GM23338 (cell line): ENCODE data around the gene VAMP3. TPM values are rescaled to one million over a fixed set of nuclear protein-coding genes. Genes with fewer than 3 reads are reported as not detected.
A peak's percentile ranks its signal among the peaks of the same experiment; 100 is the strongest.

Experiments used
- ATAC-seq: fragments of 200-7000 bp; cut with Tn5 transposase; 3 replicates; pipeline ENCODE4 v1.9.1; 2020
- DNase-seq: peaks from one replicate; pipeline ENCODE4 v3.0.0-alpha.2; 2015; ENCODE audit warnings: low spot score
- H2AFZ ChIP-seq: fragments of 200-600 bp; sonication (generic); 2 replicates; pipeline ENCODE4 v1.8.0; 2016; ENCODE audit warnings: antibody characterized with exemption, mild to moderate bottlenecking, moderate library complexity
- H3F3A ChIP-seq: fragments of 200-600 bp; sonication (generic); replicated peaks from 2 replicates; pipeline ENCODE4 v1.8.0; 2017; ENCODE audit warnings: antibody characterized with exemption, mixed run types, low read depth
- H3K27ac ChIP-seq: fragments of 200-600 bp; sonication (generic); 2 replicates; pipeline ENCODE4 v1.6.1; 2016; ENCODE audit warnings: low read depth
- H3K27me3 ChIP-seq: fragments of 200-600 bp; sonication (generic); 2 replicates; pipeline ENCODE4 v1.8.0; 2016; ENCODE audit warnings: mild to moderate bottlenecking, mixed run types, moderate library complexity; ENCODE audit not compliant: insufficient read depth
- H3K36me3 ChIP-seq: fragments of 200-600 bp; sonication (generic); 2 replicates; pipeline ENCODE4 v1.8.0; 2016; ENCODE audit warnings: mild to moderate bottlenecking; ENCODE audit not compliant: insufficient read depth
- H3K4me1 ChIP-seq: fragments of 200-600 bp; sonication (generic); 2 replicates; pipeline ENCODE4 v1.8.0; 2016; ENCODE audit warnings: mild to moderate bottlenecking, moderate library complexity; ENCODE audit not compliant: insufficient read depth
- H3K4me2 ChIP-seq: fragments of 200-600 bp; sonication (generic); 2 replicates; pipeline ENCODE4 v1.7.1; 2017; ENCODE audit warnings: mixed run types
- H3K4me3 ChIP-seq: fragments of 200-600 bp; sonication (generic); 2 replicates; pipeline ENCODE4 v1.6.1; 2016; ENCODE audit warnings: mixed run types
- H3K79me2 ChIP-seq: fragments of 200-600 bp; sonication (generic); replicated peaks from 2 replicates; pipeline ENCODE4 v1.8.0; 2017; ENCODE audit warnings: mild to moderate bottlenecking; ENCODE audit not compliant: insufficient read depth
- H3K9me2 ChIP-seq: fragments of 200-600 bp; sonication (generic); 2 replicates; pipeline ENCODE4 v1.8.0; 2017; ENCODE audit not compliant: insufficient read depth
- H4K20me1 ChIP-seq: fragments of 200-600 bp; sonication (generic); replicated peaks from 2 replicates; pipeline ENCODE4 v1.8.0; 2017; ENCODE audit warnings: mild to moderate bottlenecking; ENCODE audit not compliant: insufficient read depth
- H3K27ac Mint-ChIP-seq: 2 replicates; pipeline ENCODE4 v1.8.0; 2020; ENCODE audit warnings: inconsistent platforms, mild to moderate bottlenecking, moderate library complexity, mixed read lengths
- H3K27me3 Mint-ChIP-seq: 3 replicates; pipeline ENCODE4 v1.8.0; 2022; ENCODE audit warnings: low read depth, mild to moderate bottlenecking, moderate library complexity, mixed read lengths, inconsistent platforms; ENCODE audit not compliant: insufficient read depth, poor library complexity
- H3K36me3 Mint-ChIP-seq: 3 replicates; pipeline ENCODE4 v1.8.0; 2021; ENCODE audit warnings: low read depth, mild to moderate bottlenecking, inconsistent platforms, moderate library complexity, mixed read lengths
- H3K4me1 Mint-ChIP-seq: 3 replicates; pipeline ENCODE4 v1.8.0; 2020; ENCODE audit warnings: mild to moderate bottlenecking, inconsistent platforms, mixed read lengths
- H3K4me3 Mint-ChIP-seq: 3 replicates; pipeline ENCODE4 v1.8.0; 2021; ENCODE audit warnings: moderate library complexity, mild to moderate bottlenecking, inconsistent platforms, mixed read lengths
- H3K9me3 Mint-ChIP-seq: 3 replicates; pipeline ENCODE4 v1.8.0; 2020; ENCODE audit warnings: moderate library complexity, mild to moderate bottlenecking, inconsistent platforms, mixed read lengths
- CREB1 ChIP-seq: fragments of 250-450 bp; sonication (Bioruptor Pico); IDR thresholded peaks from 2 replicates; pipeline ENCODE4 v1.5.0; 2020; ENCODE audit warnings: low read depth, mild to moderate bottlenecking, moderate library complexity
- CTCF ChIP-seq, 2 experiments: fragments of 200-600 bp in 1 of 2; sonication (generic) in 1 of 2; conservative IDR thresholded peaks; 2 replicates each; pipeline versions ENCODE4 v1.5.1 to v1.6.1; 2016 to 2017; ENCODE audit warnings: antibody characterized with exemption in 2 of 2, low read depth in 2 of 2, mild to moderate bottlenecking in 2 of 2, moderate library complexity in 1 of 2
- ETS1 ChIP-seq: IDR thresholded peaks from 2 replicates; pipeline ENCODE4 v1.6.1; 2016; ENCODE audit warnings: antibody characterized with exemption
- EZH2 ChIP-seq: fragments of 200-600 bp; sonication (generic); IDR thresholded peaks from one replicate; pipeline ENCODE4 v1.8.0; 2017; ENCODE audit warnings: antibody characterized with exemption, mild to moderate bottlenecking, low read depth; ENCODE audit not compliant: unreplicated experiment
- EZH2phosphoT487 ChIP-seq: fragments of 200-600 bp; sonication (generic); IDR thresholded peaks from one replicate; pipeline ENCODE4 v1.8.1; 2018; ENCODE audit warnings: antibody characterized with exemption; ENCODE audit not compliant: unreplicated experiment
- NANOG ChIP-seq: IDR thresholded peaks from 2 replicates; pipeline ENCODE4 v1.6.1; 2016; ENCODE audit warnings: antibody characterized with exemption, borderline replicate concordance
- POLR2AphosphoS5 ChIP-seq: IDR thresholded peaks from 2 replicates; pipeline ENCODE4 v1.6.1; 2016; ENCODE audit warnings: antibody characterized with exemption, low read depth
- REST ChIP-seq: IDR thresholded peaks from one replicate; pipeline ENCODE4 v1.6.1; 2018; ENCODE audit warnings: antibody characterized with exemption; ENCODE audit not compliant: unreplicated experiment
- STAT1 ChIP-seq: IDR thresholded peaks from one replicate; pipeline ENCODE4 v1.6.1; 2016; ENCODE audit warnings: antibody characterized with exemption; ENCODE audit not compliant: unreplicated experiment
- polyA plus RNA-seq: library from polyadenylated mRNA; unstranded; fragments of >200 nt; fragmentation: Nextera tagmentation; extraction: Ambion mirVana; gene quantifications from 2 replicates; pipeline ENCODE4 v1.2.1, GENCODE V29; 2016
- total RNA-seq: library from RNA; depleted of rRNA; stranded (reverse); fragments of >200 nt; shearing (Covaris generic); gene quantifications from 2 replicates; pipeline ENCODE4 v1.2.3, GENCODE V29; 2014

VAMP3 gene
- total and polyA plus RNA-seq, 2 experiments from 2014 or later = 16.3 to 43.0 TPM

GRCh38 chr1:7783178-7783711, 12.1 kb downstream of the VAMP3 start:
- Mint-ChIP-seq H3K4me3 (peak overlapping the region; percentile 75), H3K27ac (no peak overlapping the region), H3K36me3 (peaks cover 53% of the 10 kb centered on the region), H3K9me3 (peaks cover 7% of the 10 kb centered on the region; the same call in 2 of the 3 replicates), H3K27me3 (peaks cover 15% of the 10 kb centered on the region), H3K4me1 (no peaks in the 10 kb centered on the region)
- TF ChIP-seq EZH2 = no peak
- no peak for TF ChIP-seq CTCF (conservative IDR thresholded peaks at IDR 0.05; ENCODE audit: low read depth in 2 of 2)
- no peak for TF ChIP-seq ETS1
- H3K27ac ChIP-seq = no peak overlapping the region
- peak; percentile 83 for DNase-seq
- 0 out of 2 replicates have a peak, but pooled peaks cover 4% of the 10 kb centered on the region for H3K4me1 ChIP-seq
- peaks cover 9% of the 10 kb centered on the region for H3K27me3 ChIP-seq
- H3F3A ChIP-seq = no peaks in the 10 kb centered on the region
- H3K9me2 ChIP-seq = no peaks in the 10 kb centered on the region; the same call in 1 of the 2 replicates
- H4K20me1 ChIP-seq = no peaks in the 10 kb centered on the region; the same call in 1 of the 2 replicates
- peak overlapping the region; percentile 83 for H3K4me2 ChIP-seq
- H3K79me2 ChIP-seq = no peaks in the 10 kb centered on the region
- peaks cover 32% of the 10 kb centered on the region for H3K36me3 ChIP-seq
- peak; percentile 81 for ATAC-seq
- H2AFZ ChIP-seq = peak overlapping the region; percentile 95
- peak overlapping the region; percentile 70 for H3K4me3 ChIP-seq

- H3K4me1 ChIP-seq = 0 out of 2 replicates have a peak, but pooled peaks cover 4% of the 10 kb centered on the region
- H3K36me3 ChIP-seq = peaks cover 34% of the 10 kb centered on the region
- Mint-ChIP-seq H3K4me1 (no peaks in the 10 kb centered on the region), H3K27me3 (peaks cover 15% of the 10 kb centered on the region), H3K27ac (no peak within 1 kb of the TSS), H3K9me3 (peaks cover 9% of the 10 kb centered on the region), H3K36me3 (peaks cover 56% of the 10 kb centered on the region), H3K4me3 (peak within 1 kb of the TSS; percentile 75)
- H3K4me2 ChIP-seq = peak within 1 kb of the TSS; percentile 83
- H3F3A ChIP-seq = no peaks in the 10 kb centered on the region
- no peaks in the 10 kb centered on the region; the same call in 1 of the 2 replicates for H4K20me1 ChIP-seq
- peak; percentile 94 for ATAC-seq
- no peak within 1 kb of the TSS for H3K27ac ChIP-seq
- H3K4me3 ChIP-seq = peak within 1 kb of the TSS; percentile 70
- no peaks in the 10 kb centered on the region; the same call in 1 of the 2 replicates for H3K9me2 ChIP-seq
- DNase-seq = peak; percentile 96
- peaks cover 9% of the 10 kb centered on the region for H3K27me3 ChIP-seq
- peak within 1 kb of the TSS; percentile 95 for H2AFZ ChIP-seq
- no peaks in the 10 kb centered on the region for H3K79me2 ChIP-seq
- TF ChIP-seq CREB1 (CRISPR knock-in tag) = no peak
- no peak for TF ChIP-seq EZH2phosphoT487
- no peak for TF ChIP-seq ETS1
- TF ChIP-seq STAT1 = no peak
- TF ChIP-seq REST = no peak
- TF ChIP-seq CTCF (conservative IDR thresholded peaks at IDR 0.05; ENCODE audit: low read depth in 2 of 2) = no peak
- no peak for TF ChIP-seq POLR2AphosphoS5
- no peak for TF ChIP-seq NANOG
- TF ChIP-seq EZH2 = no peak
Measured at GRCh38 chr1:7783826-7784491, 12.9 kb downstream of the VAMP3 start, which contains the start of gene PER3. Gene PER3 (plus strand): TSS chr1:7784291. CDS start chr1:7784878, 587 bp downstream.
